Mesendoderm (in vitro differentiated cells): ENCODE results near the gene MICU1.

Experiments
- DNase-seq: peaks from one replicate; pipeline ENCODE4 v3.0.0; 2013
- H2AK5ac ChIP-seq: 2 replicates; pipeline ENCODE4 v1.6.1; 2013; ENCODE audit warnings: low read length, inconsistent platforms
- H2BK120ac ChIP-seq: 2 replicates; pipeline ENCODE4 v1.6.1; 2013; ENCODE audit warnings: low read depth, mild to moderate bottlenecking, low read length, moderate library complexity, mixed read lengths
- H2BK15ac ChIP-seq: replicated peaks from 2 replicates; pipeline ENCODE4 v1.6.1; 2013; ENCODE audit warnings: low read depth, mild to moderate bottlenecking, moderate library complexity
- H2BK5ac ChIP-seq: 2 replicates; pipeline ENCODE4 v1.6.1; 2013; ENCODE audit warnings: low read length, inconsistent platforms
- H3K18ac ChIP-seq: 2 replicates; pipeline ENCODE4 v1.6.1; 2013; ENCODE audit warnings: mild to moderate bottlenecking, low read length, mixed read lengths
- H3K23ac ChIP-seq: one replicate; pipeline ENCODE4 v1.6.1; 2013; ENCODE audit warnings: low read length
- H3K27ac ChIP-seq: 2 replicates; pipeline ENCODE4 v1.5.1; 2013; ENCODE audit warnings: low read depth, mild to moderate bottlenecking, inconsistent platforms, low read length, moderate library complexity
- H3K27me3 ChIP-seq: 2 replicates; pipeline ENCODE4 v1.6.1; 2013; ENCODE audit warnings: low read length, control low read depth, mild to moderate bottlenecking, inconsistent platforms; ENCODE audit not compliant: insufficient read depth, poor library complexity
- H3K36me3 ChIP-seq: 2 replicates; pipeline ENCODE4 v1.6.1; 2013; ENCODE audit warnings: low read length, inconsistent platforms; ENCODE audit not compliant: control insufficient read depth, insufficient read depth
- H3K4ac ChIP-seq: one replicate; pipeline ENCODE4 v1.6.1; 2013; ENCODE audit warnings: low read depth, mild to moderate bottlenecking, low read length, moderate library complexity
- H3K4me1 ChIP-seq: 2 replicates; pipeline ENCODE4 v1.6.1; 2013; ENCODE audit warnings: low read depth, low read length, inconsistent platforms; ENCODE audit not compliant: control insufficient read depth
- H3K4me2 ChIP-seq: 2 replicates; pipeline ENCODE4 v1.6.1; 2013; ENCODE audit warnings: low read length
- H3K4me3 ChIP-seq: 2 replicates; pipeline ENCODE4 v1.5.1; 2013; ENCODE audit warnings: mild to moderate bottlenecking, low read length
- H3K56ac ChIP-seq: one replicate; pipeline ENCODE4 v1.6.1; 2013; ENCODE audit warnings: low read length
- H3K79me1 ChIP-seq: 2 replicates; pipeline ENCODE4 v1.6.1; 2013; ENCODE audit warnings: low read length, inconsistent platforms
- H3K79me2 ChIP-seq: 2 replicates; pipeline ENCODE4 v1.6.1; 2013; ENCODE audit warnings: mild to moderate bottlenecking, low read length; ENCODE audit not compliant: control insufficient read depth, insufficient read depth
- H3K9ac ChIP-seq: 2 replicates; pipeline ENCODE4 v1.6.1; 2013; ENCODE audit warnings: low read length, inconsistent platforms
- H4K5ac ChIP-seq: one replicate; pipeline ENCODE4 v1.6.1; 2013; ENCODE audit warnings: low read length
- H4K8ac ChIP-seq: one replicate; pipeline ENCODE4 v1.6.1; 2013; ENCODE audit warnings: low read depth, mild to moderate bottlenecking, control low read depth, low read length, moderate library complexity
- WGBS: extraction: QIAGEN DNeasy Blood & Tissue Kit; methylation state at CpG from one replicate; pipeline ENCODE4 v1.1.7; 2013; ENCODE audit warnings: low lambda C conversion rate, missing lambda C conversion rate; ENCODE audit not compliant: insufficient coverage; ENCODE audit errors: extremely low coverage; 5-methylcytosine and 5-hydroxymethylcytosine counted together

Gene MICU1

GRCh38 chr10:72506474-72506873 lies 119.4 kb downstream of the MICU1 start:
- Histone ChIP-seq H3K79me2 (no peaks in the 10 kb centered on the region), H3K9ac (no peak overlapping the region), H3K18ac (no peak overlapping the region), H4K5ac (no peak overlapping the region), H2BK15ac (no peak overlapping the region), H4K8ac (no peak overlapping the region), H2BK120ac (no peak overlapping the region), H3K4ac (no peak overlapping the region), H3K4me2 (no peak overlapping the region), H3K27ac (no peak overlapping the region), H3K27me3 (no peaks in the 10 kb centered on the region), H3K23ac (no peak overlapping the region), H3K36me3 (no peaks in the 10 kb centered on the region), H2BK5ac (no peak overlapping the region), H3K56ac (no peak overlapping the region), H3K4me3 (no peak overlapping the region), H2AK5ac (no peak overlapping the region), H3K4me1 (no peaks in the 10 kb centered on the region), H3K79me1 (no peaks in the 10 kb centered on the region)
- DNase-seq = no peak

- Histone ChIP-seq H2BK5ac (no peak overlapping the region), H3K27me3 (no peaks in the 10 kb centered on the region), H4K5ac (no peak overlapping the region), H4K8ac (no peak overlapping the region), H3K36me3 (no peaks in the 10 kb centered on the region), H3K56ac (no peak overlapping the region), H3K4me2 (no peak overlapping the region), H3K4me1 (no peaks in the 10 kb centered on the region), H2BK120ac (no peak overlapping the region), H3K9ac (no peak overlapping the region), H2BK15ac (no peak overlapping the region), H3K79me2 (no peaks in the 10 kb centered on the region), H3K27ac (no peak overlapping the region), H3K23ac (no peak overlapping the region), H3K4me3 (no peak overlapping the region), H2AK5ac (no peak overlapping the region), H3K4ac (no peak overlapping the region), H3K18ac (no peak overlapping the region), H3K79me1 (no peaks in the 10 kb centered on the region)
- no CpG with 5 or more reads among the region's 6 CpGs for WGBS
- DNase-seq = no peak
Observed at GRCh38 chr10:72505435-72505834, 120.4 kb downstream of the MICU1 start.

DNA sequence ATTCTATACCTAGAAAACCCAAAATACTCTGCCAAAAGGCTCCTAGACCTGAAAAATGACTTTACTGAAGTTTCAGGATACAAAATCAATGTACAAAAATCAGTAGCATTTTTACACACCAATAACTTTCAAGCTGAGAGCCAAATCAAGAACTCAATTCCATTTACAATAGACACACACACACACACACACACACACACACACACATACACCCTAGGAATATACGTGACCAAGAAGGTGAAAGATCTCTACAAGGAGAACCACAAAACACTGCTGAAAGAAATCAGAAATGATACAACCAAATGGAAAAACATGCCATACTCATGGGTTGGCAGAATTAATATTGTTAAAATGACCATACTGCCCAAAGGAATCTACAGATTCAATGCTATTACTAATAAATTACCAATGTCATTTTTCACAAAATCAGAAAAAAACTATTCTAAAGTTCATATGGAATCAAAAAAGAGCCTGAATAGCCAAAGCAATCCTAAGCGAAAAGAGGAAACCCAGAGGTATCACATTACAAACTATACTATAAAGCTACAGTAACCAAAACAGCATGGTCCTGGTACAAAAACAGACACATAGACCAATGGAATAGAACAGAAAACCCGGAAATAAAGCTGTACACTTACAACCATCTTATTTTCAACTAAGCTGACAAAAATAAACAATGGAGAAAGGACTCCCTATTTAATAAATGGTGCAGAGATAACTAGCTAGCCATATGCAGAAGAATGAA lies 122.0 kb downstream of the MICU1 start:
- H3K79me1 ChIP-seq = no peaks in the 10 kb centered on the region
- H3K4me1 ChIP-seq = no peaks in the 10 kb centered on the region
- no peak overlapping the region for H3K23ac ChIP-seq
- H4K5ac ChIP-seq = no peak overlapping the region
- H3K9ac ChIP-seq = no peak overlapping the region
- no CpG with 5 or more reads among the region's 3 CpGs for WGBS
- H2BK5ac ChIP-seq = no peak overlapping the region
- no peak overlapping the region for H3K4me3 ChIP-seq
- H3K27ac ChIP-seq = no peak overlapping the region
- H3K56ac ChIP-seq = no peak overlapping the region
- no peak overlapping the region for H2BK120ac ChIP-seq
- no peak overlapping the region for H3K18ac ChIP-seq
- no peak overlapping the region for H3K4ac ChIP-seq
- H3K27me3 ChIP-seq = no peaks in the 10 kb centered on the region
- no peaks in the 10 kb centered on the region for H3K36me3 ChIP-seq
- H2AK5ac ChIP-seq = no peak overlapping the region
- no peaks in the 10 kb centered on the region for H3K79me2 ChIP-seq
- H3K4me2 ChIP-seq = no peak overlapping the region
- no peak overlapping the region for H4K8ac ChIP-seq
- H2BK15ac ChIP-seq = no peak overlapping the region
- DNase-seq = no peak

GRCh38 chr10:72503241-72503640 lies 122.6 kb downstream of the MICU1 start:
- Histone ChIP-seq H2AK5ac (no peak overlapping the region), H2BK120ac (no peak overlapping the region), H3K23ac (no peak overlapping the region), H4K8ac (no peak overlapping the region), H3K9ac (no peak overlapping the region), H3K27me3 (no peaks in the 10 kb centered on the region), H4K5ac (no peak overlapping the region), H3K18ac (no peak overlapping the region), H3K79me1 (no peaks in the 10 kb centered on the region), H2BK15ac (no peak overlapping the region), H3K4ac (no peak overlapping the region), H3K36me3 (no peaks in the 10 kb centered on the region), H3K4me3 (no peak overlapping the region), H3K4me1 (no peaks in the 10 kb centered on the region), H2BK5ac (no peak overlapping the region), H3K4me2 (no peak overlapping the region), H3K56ac (no peak overlapping the region), H3K27ac (no peak overlapping the region), H3K79me2 (no peaks in the 10 kb centered on the region)
- no CpG with 5 or more reads among the region's 1 CpG for WGBS
- DNase-seq = no peak

DNA sequence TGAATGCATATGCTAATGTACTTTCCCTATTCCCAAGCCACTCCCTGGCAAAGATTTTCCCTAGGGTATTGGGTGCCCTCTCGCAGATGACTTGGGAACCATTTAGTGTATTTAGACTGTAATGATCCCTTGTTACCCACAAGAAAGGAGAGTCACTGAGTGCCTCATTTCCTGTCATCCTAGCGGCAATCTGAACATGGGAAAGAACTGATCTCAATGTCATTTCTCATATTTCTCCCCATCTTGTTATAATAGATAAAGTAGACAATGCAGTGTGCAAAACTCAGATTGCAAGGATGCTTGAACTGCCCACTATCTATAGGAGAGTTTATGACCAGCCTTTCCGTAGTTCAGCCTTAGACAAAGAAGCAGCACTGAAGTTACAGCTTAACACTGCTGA lies 123.3 kb downstream of the MICU1 start:
- H2BK120ac ChIP-seq = no peak overlapping the region
- H2BK15ac ChIP-seq = no peak overlapping the region
- H3K23ac ChIP-seq = no peak overlapping the region
- no peaks in the 10 kb centered on the region for H3K27me3 ChIP-seq
- H3K79me2 ChIP-seq = no peaks in the 10 kb centered on the region
- H3K18ac ChIP-seq = no peak overlapping the region
- H3K4me2 ChIP-seq = no peak overlapping the region
- H3K36me3 ChIP-seq = no peaks in the 10 kb centered on the region
- no peaks in the 10 kb centered on the region for H3K4me1 ChIP-seq
- no peak for DNase-seq
- no peak overlapping the region for H3K4me3 ChIP-seq
- H4K5ac ChIP-seq = no peak overlapping the region
- H3K27ac ChIP-seq = no peak overlapping the region
- no peak overlapping the region for H3K9ac ChIP-seq
- no CpG with 5 or more reads among the region's 3 CpGs for WGBS
- H3K4ac ChIP-seq = no peak overlapping the region
- no peak overlapping the region for H2AK5ac ChIP-seq
- H4K8ac ChIP-seq = no peak overlapping the region
- no peak overlapping the region for H3K56ac ChIP-seq
- H3K79me1 ChIP-seq = no peaks in the 10 kb centered on the region
- H2BK5ac ChIP-seq = no peak overlapping the region

DNA sequence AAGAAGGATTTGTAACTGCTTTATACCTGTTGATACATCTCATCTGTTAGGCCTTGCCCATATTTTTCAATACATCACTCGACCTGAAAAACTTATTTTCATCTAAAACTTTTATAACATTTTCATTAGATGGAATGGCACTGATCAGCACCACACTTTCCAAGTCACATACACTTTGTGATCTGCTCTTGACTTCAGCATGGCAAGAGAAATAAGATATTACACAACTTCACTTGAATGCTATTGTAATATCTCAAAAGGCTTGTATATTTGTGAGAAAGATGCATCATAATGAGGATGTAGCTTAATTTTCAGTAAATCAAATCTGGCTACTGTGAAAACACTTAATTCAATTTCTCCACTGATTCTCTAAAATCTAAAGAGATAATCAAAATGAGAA lies 126.2 kb downstream of the MICU1 start:
- Histone ChIP-seq H3K27me3 (no peaks in the 10 kb centered on the region), H2BK5ac (no peak overlapping the region), H4K8ac (no peak overlapping the region), H3K4me2 (no peak overlapping the region), H3K18ac (no peak overlapping the region), H3K36me3 (no peaks in the 10 kb centered on the region), H3K4me3 (no peak overlapping the region), H3K79me1 (no peaks in the 10 kb centered on the region), H2BK120ac (no peak overlapping the region), H2AK5ac (no peak overlapping the region), H3K4ac (no peak overlapping the region), H3K4me1 (no peaks in the 10 kb centered on the region), H2BK15ac (no peak overlapping the region), H3K23ac (no peak overlapping the region), H3K27ac (no peak overlapping the region), H4K5ac (no peak overlapping the region), H3K9ac (no peak overlapping the region), H3K56ac (no peak overlapping the region), H3K79me2 (no peaks in the 10 kb centered on the region)
- WGBS = 100% methylated on average over 1 of the region's 1 CpG
- no peak for DNase-seq
